ENCODE data around the gene CHL1.

CHL1 gene

GRCh38 chr3:288417-288816 lies 91.9 kb downstream of the CHL1 start:
- DNase-seq: no peak

- DNase-seq: no peak
Observed at GRCh38 chr3:291028-291427, 94.5 kb downstream of the CHL1 start.

DNA sequence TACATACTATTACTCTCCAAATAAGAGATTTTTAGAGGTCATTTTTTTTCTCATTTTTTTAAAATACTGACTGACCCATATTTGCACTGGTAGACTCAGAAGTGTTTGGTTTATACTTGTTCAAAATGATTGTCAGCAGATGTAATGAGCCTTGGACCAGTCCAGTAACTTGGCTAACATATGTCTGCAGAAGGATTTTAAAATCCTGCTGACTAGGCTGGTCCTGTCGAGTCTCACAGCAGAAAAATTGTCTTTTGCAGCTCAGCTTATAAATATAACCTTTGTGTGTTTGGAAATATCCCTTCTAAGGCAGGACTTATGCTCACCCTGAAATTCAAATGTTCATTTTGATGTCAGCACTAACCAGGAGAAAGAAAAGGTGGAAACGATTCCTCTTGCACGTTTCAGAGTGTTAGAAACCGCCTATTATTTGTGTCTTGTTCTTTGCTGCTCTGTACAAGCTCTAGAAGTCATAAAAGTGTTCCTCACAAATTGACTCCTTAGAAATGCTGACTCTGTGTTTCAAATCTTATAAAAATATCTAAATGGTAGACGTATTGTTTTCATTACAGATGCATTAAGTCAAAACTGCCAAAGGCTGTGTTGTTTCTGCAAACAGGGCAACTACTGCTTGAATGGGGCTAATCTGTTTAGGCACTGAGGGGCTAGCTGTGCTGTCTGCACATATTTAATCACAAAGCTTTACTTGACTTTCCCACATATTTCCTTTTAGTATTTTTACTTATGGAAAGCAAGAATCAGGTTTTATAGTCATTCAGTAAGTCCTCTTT lies 95.3 kb downstream of the CHL1 start:
- no peak for DNase-seq

DNA sequence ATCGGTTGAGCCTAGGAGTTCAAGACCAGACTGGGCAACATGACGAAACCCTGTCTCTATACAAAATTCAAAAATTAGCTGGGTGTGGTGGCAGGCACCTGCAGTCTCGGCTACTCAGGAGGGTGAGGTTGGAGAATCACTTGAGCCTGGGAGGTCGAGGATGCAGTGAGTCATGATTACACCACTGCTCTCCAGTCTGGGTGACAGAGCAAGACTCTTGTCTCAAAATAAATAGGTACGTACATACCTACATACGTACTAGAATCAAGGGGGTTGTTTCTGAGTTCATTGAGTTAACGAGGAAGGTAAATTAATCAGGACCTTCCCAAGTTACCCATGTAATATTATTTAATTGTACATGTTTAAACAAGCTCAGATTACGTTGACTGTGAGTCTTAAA lies 97.5 kb downstream of the CHL1 start:
- no peak for DNase-seq

DNA sequence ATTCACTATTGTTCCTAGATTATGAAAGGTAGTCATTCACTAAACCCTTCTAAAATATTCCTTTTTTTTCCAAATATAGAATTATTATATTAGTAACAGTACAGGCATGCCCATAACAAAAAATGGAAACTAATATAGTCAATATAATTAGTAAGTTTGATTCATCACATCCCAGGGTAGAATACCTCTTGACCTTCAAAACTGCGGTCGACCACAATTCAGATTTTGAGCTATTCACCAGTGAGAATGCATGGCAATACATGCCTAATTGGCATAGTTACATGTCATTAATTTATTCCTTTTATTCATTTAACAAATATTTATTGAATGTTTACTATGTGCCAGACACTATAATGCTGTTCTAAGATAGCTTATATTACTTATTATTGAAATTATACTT lies 98.0 kb downstream of the CHL1 start:
- DNase-seq: no peak

DNA sequence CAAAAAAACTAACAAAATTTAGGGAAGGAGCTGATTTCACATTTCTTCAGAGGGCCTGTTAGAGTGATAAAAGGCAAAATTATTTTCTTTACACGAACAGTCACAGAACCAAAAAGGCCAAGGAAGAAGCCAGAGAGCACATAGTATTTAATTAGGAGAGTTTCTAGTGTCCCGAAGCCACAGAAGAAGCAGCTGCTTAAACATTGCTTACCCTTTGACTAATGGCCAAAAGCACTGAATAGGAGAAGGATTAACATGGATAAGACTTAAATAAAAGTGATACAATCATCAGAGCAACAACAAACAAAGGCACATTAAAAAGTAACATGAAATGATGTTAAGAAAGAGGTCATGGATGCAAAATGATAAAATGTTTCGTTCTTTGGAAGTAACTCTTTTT lies 98.6 kb downstream of the CHL1 start:
- no peak for DNase-seq

DNA sequence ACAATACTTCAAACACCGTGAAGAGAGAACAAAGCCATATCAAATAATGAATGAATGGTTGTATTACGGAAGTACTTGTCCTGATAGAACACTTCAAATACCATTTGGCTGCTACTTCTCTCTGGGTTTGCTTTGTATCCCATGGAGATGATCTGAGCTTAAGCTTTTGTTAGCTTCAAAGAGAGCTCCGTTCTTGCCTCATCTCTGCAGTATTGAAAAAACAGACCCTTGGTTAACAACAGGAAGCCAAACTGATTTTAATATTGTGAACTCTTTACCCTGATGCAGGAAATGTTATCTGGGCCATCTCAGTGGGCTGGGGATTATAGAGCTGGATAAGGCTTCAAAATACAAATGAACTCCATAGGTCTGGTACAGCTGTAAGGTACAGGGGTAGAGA lies 101.0 kb downstream of the CHL1 start:
- DNase-seq: no peak

DNA sequence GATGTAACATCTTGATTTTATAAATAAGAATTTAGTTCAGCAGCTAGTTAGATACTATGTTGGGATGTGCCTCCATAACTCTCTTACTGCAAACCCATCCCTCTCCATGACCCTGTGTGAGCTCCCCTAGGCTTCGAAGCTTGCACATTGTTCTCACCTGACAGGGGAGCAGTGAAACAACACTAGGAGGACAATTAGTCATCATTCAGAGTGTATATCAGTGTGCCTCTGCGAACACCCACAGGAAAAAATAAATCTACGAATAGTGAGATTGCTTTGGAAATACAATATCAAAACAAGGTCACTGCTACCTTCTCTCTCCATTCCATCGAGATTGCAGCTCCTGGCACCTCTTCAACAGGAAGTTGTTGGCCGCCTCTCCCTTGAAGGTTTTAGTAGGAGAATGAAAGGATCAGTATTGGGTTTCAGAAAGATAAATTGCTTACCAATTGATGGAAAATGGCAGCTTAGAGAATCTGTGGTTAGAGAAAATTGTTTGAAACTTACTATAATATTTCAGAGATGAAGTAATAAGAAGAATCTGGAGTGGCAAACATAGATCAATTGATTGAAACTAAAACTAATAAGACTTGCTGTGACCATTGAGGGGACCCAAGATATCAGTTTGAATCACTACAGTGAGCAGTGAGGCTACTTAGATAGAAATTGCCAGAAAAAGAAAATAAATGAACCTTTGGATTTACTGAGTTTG lies 103.2 kb downstream of the CHL1 start:
- no peak for DNase-seq

GRCh38 chr3:307182-307581 lies 110.6 kb downstream of the CHL1 start:
- no peak for DNase-seq

DNA sequence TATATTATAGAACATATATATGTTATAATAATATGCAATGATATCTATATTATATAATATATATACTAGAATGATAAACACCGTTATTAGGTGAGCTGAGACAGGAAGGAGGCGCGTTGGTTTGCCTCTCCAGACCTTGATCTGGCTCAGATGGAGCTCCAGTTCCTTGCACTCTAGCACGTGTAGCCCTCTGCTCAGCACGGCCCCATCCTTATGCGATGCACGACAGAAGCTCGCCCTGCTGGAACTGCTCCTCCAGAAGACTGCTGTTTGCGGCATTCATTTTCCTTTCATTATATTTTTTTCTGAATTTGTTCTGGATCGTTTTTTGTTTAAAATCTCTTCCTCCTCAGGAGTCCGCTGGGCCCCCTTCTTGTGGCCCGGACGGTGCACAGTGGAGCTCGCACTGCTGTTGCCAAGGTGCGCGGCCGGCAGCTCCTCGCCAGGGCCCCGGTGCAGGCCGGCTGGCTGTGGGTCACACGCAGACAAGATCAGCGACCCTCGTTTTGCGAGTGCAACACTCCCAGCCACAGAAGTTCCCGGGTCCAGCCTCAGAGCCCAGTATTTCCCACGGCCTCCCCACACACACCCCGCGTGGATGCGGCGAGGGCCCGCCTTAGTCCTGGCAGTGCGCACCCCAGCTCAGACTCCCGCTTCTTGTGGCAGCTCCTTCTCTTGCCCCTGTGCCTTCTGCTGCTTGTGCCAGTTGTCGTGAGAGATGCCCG lies 112.2 kb downstream of the CHL1 start:
- DNase-seq: peak; percentile 5

DNA sequence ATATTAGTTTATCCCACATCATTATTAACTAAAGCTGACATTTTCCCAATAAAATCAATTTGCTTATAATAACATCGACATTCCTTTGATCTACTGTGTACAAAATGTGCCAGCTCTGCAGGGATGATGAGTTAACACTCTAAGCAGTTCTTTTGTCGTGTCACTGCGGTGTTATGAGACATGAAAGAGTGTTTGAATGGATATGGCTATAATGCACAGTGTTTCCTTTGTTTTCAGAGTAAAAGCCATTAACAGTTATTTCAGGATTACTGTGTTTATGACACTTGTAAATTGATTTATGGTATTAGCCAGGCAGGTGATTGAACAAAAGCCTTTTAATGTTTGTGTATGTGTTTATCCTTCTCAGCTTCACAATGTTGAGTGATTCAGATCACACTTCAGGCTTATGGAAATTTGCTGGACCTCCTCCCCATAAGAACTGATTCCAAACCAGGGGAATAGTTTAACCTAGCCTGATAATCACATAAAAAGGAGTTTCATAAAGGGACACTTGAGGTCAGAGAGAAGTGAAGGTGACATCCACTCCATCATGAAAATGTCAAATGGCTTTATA lies 115.7 kb downstream of the CHL1 start:
- DNase-seq: no peak

DNA sequence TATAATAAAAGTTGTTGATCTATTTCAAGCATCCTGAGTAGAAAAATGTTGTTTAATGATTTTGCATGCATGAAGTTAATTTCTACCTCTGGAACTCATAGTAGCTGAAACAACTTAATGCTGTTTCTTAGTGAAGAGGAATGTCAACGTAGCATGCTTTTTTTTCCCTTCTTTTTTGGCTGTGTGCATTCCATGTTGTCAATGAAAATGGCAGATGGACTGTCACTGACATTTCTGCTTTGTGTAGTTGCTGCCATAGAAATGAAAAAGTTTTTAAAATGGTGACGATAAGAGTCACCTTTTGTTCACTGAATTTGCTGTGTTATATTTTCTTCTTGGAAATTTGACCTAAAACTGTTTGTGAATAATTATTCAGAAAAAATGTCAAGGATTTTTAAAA lies 116.3 kb downstream of the CHL1 start:
- DNase-seq: no peak

DNA sequence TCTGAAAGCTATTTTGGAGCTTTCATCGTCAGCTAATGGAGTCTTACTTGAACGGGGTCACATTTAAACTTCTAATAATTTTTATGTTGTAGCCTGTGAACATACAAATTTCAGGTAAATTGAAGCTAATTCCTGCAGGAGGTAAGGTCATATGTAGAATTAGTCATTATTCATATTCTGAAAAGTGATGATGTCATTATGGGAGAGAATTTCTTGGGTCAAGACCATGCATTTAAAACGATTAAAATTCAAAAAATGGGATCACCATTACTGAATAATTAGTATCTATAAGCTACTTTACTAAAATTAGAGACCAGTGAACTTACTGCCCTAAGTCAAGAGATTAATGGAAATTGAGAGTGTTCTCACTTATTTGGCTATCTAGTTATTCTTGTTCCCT lies 120.4 kb downstream of the CHL1 start:
- no peak for DNase-seq

GRCh38 chr3:318903-319302 lies 122.3 kb downstream of the CHL1 start:
- DNase-seq: no peak

GRCh38 chr3:324423-324822 lies 127.9 kb downstream of the CHL1 start:
- no peak for DNase-seq

- DNase-seq: no peak
Observed at GRCh38 chr3:325495-325894, 128.9 kb downstream of the CHL1 start.

- no peak for DNase-seq
Observed at GRCh38 chr3:330494-331115, 134.0 kb downstream of the CHL1 start.

- DNase-seq: no peak
Observed at GRCh38 chr3:331881-332280, 135.3 kb downstream of the CHL1 start.

DNA sequence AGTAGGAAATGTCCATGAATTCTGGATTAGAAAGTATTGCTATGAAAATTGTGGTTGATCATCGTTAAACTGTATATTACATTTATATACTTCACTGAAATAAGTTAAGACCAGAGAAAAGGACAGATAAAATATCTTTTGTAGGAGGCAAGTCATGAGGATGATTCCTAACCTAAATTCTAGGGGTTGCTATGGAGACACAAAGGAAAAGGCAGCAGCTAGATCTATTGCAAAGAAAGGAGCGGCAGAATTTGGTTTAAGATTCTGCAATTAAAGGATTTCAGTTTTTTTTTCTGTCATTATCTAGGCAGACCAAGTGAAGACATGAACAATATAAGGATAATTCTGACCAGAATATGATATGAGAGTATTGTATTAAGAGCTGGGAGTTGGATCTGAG lies 136.1 kb downstream of the CHL1 start:
- DNase-seq: no peak

- no peak for DNase-seq
Observed at GRCh38 chr3:335240-335639, 138.7 kb downstream of the CHL1 start.

DNA sequence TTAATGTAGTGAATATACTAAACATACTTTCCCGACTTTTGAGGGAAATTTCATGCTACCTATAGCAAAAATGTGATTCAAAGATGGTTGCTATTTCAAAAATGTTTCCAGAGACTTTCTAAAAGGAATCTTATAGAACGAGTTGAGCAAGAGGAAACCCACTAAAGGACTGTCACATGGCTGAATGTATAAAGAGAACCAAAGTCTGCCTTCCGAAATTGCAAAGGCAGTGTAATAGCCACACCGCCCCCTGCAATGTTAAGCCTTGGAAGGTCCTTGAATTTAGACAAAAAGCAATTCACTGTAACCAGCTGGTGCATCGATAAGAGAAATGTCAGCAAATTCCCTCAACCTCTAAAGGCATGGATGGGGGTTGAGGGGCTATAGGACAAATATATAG lies 142.8 kb downstream of the CHL1 start:
- DNase-seq: no peak

GRCh38 chr3:341998-342397 lies 145.4 kb downstream of the CHL1 start:
- no peak for DNase-seq

GRCh38 chr3:346186-346585 lies 149.6 kb downstream of the CHL1 start:
- DNase-seq: no peak

Measured in activated gamma-delta T cell (primary cell).